Prostate gland (tissue), 2 donors: ENCODE results near the gene STKLD1. TPM values are rescaled to one million over a fixed set of nuclear protein-coding genes. Genes with fewer than 3 reads are reported as not detected.

Source experiments
- DNase-seq: peaks from one replicate; pipeline ENCODE4 v3.0.0-alpha.2; 2019; ENCODE audit warnings: low spot score
- H3K27ac ChIP-seq, 2 donors: fragments of 200-600 bp; sonication (generic); 2 replicates each; pipeline ENCODE4 v1.5.1; 2017 to 2019
- H3K27me3 ChIP-seq: fragments of 200-600 bp; sonication (generic); replicated peaks from 2 replicates; pipeline ENCODE4 v1.5.1; 2019; ENCODE audit not compliant: insufficient read depth
- H3K36me3 ChIP-seq, 2 donors: fragments of 200-600 bp; sonication (generic); 1 replicate in 1 of 2; 2 replicates in 1 of 2; pipeline versions ENCODE4 v1.5.1 to v1.8.1; 2017 to 2019
- H3K4me1 ChIP-seq: fragments of 200-600 bp; sonication (generic); replicated peaks from 2 replicates; pipeline ENCODE4 v1.5.1; 2019
- H3K4me3 ChIP-seq, 2 donors: fragments of 200-600 bp; sonication (generic); 2 replicates each; pipeline ENCODE4 v1.5.1; 2017 to 2019
- H3K9me3 ChIP-seq: fragments of 200-600 bp; sonication (generic); 2 replicates; pipeline ENCODE4 v1.5.1; 2017
- POLR2A ChIP-seq: fragments of 450-650 bp; IDR thresholded peaks from one replicate; pipeline ENCODE4 v1.6.1; 2016; ENCODE audit warnings: antibody characterized with exemption, mild to moderate bottlenecking
- POLR2AphosphoS5 ChIP-seq: sonication (generic); formaldehyde crosslinking; IDR thresholded peaks from one replicate; pipeline ENCODE4 v1.6.1; 2017; ENCODE audit warnings: antibody characterized with exemption
- WGBS: methylation state at CpG from one replicate; pipeline ENCODE4 v1.1.5; 2018; 5-methylcytosine and 5-hydroxymethylcytosine counted together
- intact Hi-C: fragments of 100-400 bp; cut with DNase I; formaldehyde crosslinking; loops from one replicate; pipeline ENCODE4 v1.14.2; 2022
- total RNA-seq, 2 donors: library from RNA; depleted of rRNA; stranded (reverse); fragments of >200 nt; gene quantifications; one replicate each; pipeline ENCODE4 v1.1.0, GENCODE V29; 2016
- TF ChIP-seq, protein P1 (sequence below), 4 experiments: fragments of 200-600 bp in 2 of 4; fragments of 450-650 bp in 2 of 4; sonication (generic) in 2 of 4; IDR thresholded peaks; 1 replicate in 3 of 4; 2 replicates in 1 of 4; pipeline ENCODE4 v1.5.1; 2016 to 2019; ENCODE audit warnings: antibody characterized with exemption in 4 of 4, mild to moderate bottlenecking in 2 of 4, moderate library complexity in 2 of 4

STKLD1 gene
- total RNA-seq, 2 donors from 2014 or later = 0.87 to 1.0 TPM

DNA sequence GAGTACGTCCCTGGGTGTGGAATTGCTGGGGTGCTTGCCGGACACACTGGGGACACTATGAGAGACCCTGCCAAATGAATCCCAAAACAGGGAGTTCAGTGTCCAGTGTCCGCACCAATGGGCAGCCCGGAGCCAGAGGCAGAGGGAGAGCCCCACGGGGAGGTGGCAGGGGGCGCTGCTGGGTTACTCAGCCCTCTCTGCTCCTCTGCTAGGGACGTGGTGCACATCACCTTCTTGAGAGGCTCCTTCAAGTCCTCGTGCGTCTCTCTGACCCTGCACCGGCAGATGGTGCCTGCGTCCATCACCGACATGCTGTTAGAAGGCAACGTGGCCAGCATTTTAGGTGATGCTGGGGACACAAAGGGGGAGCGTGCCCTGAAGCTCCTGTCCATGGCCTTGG is 20.8 kb downstream of the STKLD1 start:
- TF ChIP-seq POLR2A = no peak
- TF ChIP-seq, protein P1, sequence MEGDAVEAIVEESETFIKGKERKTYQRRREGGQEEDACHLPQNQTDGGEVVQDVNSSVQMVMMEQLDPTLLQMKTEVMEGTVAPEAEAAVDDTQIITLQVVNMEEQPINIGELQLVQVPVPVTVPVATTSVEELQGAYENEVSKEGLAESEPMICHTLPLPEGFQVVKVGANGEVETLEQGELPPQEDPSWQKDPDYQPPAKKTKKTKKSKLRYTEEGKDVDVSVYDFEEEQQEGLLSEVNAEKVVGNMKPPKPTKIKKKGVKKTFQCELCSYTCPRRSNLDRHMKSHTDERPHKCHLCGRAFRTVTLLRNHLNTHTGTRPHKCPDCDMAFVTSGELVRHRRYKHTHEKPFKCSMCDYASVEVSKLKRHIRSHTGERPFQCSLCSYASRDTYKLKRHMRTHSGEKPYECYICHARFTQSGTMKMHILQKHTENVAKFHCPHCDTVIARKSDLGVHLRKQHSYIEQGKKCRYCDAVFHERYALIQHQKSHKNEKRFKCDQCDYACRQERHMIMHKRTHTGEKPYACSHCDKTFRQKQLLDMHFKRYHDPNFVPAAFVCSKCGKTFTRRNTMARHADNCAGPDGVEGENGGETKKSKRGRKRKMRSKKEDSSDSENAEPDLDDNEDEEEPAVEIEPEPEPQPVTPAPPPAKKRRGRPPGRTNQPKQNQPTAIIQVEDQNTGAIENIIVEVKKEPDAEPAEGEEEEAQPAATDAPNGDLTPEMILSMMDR (IDR thresholded peaks at IDR 0.05) = no peak
- TF ChIP-seq POLR2AphosphoS5 = no peak

DNA sequence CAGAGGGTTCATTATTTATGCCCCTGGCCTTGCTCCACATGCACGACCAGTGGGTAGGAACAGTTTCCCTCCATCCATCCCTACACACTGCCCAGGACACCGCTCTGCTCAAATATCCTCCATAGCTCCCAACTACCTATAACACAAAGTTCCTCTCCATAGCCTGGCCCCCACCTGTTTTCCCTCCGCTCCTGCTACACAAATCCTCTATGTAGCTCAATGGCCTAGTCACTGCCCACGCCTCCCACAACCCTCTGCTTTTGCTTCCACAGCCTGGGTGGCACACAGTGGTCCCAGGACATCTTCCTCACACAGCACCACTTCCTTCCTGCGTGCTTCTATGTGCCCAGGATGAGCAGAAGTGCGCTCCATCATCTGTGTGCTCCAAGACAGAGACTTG is 21.2 kb downstream of the STKLD1 start:
- Histone ChIP-seq H3K4me1 (no peaks in the 10 kb centered on the region), H3K36me3 (no peaks in the 10 kb centered on the region), H3K27ac (no peak overlapping the region), H3K27me3 (peaks cover 4% of the 10 kb centered on the region), H3K9me3 (no peaks in the 10 kb centered on the region), H3K4me3 (no peak overlapping the region)
- no peak for DNase-seq
- intact Hi-C loops = no loop called here
- 80% methylated on average over 6 of the region's 6 CpGs for WGBS
- TF ChIP-seq, protein P1 (IDR thresholded peaks at IDR 0.05) = no peak
- no peak for TF ChIP-seq POLR2AphosphoS5
- TF ChIP-seq POLR2A = no peak

More for the DNA sequence above, 20.8 kb downstream of the STKLD1 start:
- no peaks in the 10 kb centered on the region for H3K36me3 ChIP-seq
- no peak for DNase-seq
- WGBS = 36% methylated on average over 14 of the region's 14 CpGs
- H3K4me3 ChIP-seq = no peak overlapping the region
- H3K4me1 ChIP-seq = no peaks in the 10 kb centered on the region
- H3K27me3 ChIP-seq = peaks cover 4% of the 10 kb centered on the region
- H3K9me3 ChIP-seq = no peaks in the 10 kb centered on the region
- H3K27ac ChIP-seq = no peak overlapping the region
- intact Hi-C loops = no loop called here

DNA sequence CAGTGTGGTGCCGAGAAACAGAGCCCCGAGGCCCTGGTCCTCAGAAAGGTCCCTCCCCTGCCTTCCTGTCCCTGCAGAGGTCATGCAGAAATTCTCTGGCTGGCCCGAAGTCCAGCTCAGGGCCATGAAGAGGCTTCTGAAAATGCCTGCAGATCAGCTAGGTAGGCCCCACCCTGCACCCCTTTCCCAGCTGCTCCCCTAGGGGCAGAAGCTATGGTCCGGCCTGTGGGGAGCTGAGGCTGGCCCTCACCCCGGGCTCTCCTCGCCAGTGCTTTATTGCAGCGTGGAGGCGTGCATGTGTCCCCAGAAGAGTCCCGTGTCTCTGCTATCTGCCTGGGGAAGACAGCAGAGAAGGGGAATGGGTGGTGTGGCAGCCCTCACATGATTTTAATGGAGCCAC is 21.7 kb downstream of the STKLD1 start:
- Histone ChIP-seq H3K36me3 (no peaks in the 10 kb centered on the region), H3K27me3 (peaks cover 4% of the 10 kb centered on the region), H3K4me1 (no peaks in the 10 kb centered on the region), H3K9me3 (no peaks in the 10 kb centered on the region), H3K4me3 (no peak overlapping the region), H3K27ac (no peak overlapping the region)
- no peak for DNase-seq
- TF ChIP-seq POLR2A = no peak
- TF ChIP-seq, protein P1 (IDR thresholded peaks at IDR 0.05) = no peak
- TF ChIP-seq POLR2AphosphoS5 = no peak
- 58% methylated on average over 7 of the region's 9 CpGs for WGBS
- intact Hi-C loops = no loop called here

DNA sequence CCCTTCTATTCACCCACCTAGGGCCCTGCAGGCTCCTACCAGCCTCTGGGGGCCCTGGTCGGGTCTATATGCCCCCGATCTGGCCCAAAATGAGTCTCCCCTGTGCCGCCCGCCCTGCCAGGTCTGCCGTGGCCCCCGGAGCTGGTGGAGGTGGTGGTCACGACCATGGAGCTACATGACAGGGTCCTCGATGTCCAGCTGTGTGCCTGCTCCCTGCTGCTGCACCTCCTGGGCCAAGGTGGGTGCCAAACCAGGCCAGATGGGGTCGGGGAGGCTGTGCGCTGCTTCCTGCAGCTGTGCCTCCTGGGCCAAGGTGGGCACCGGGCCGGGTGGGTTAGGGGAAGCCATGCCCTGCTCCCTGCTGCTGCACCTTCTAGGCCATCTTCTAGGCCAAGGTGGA is 24.1 kb downstream of the STKLD1 start:
- DNase-seq = no peak
- H3K27ac ChIP-seq = no peak overlapping the region
- H3K9me3 ChIP-seq = no peaks in the 10 kb centered on the region
- no peaks in the 10 kb centered on the region for H3K36me3 ChIP-seq
- H3K27me3 ChIP-seq = no peaks in the 10 kb centered on the region
- no peak overlapping the region for H3K4me3 ChIP-seq
- intact Hi-C loops = no loop called here
- 88% methylated on average over 11 of the region's 12 CpGs for WGBS
- no peaks in the 10 kb centered on the region for H3K4me1 ChIP-seq
- TF ChIP-seq, protein P1 (IDR thresholded peaks at IDR 0.05) = no peak
- TF ChIP-seq POLR2AphosphoS5 = no peak
- TF ChIP-seq POLR2A = no peak

DNA sequence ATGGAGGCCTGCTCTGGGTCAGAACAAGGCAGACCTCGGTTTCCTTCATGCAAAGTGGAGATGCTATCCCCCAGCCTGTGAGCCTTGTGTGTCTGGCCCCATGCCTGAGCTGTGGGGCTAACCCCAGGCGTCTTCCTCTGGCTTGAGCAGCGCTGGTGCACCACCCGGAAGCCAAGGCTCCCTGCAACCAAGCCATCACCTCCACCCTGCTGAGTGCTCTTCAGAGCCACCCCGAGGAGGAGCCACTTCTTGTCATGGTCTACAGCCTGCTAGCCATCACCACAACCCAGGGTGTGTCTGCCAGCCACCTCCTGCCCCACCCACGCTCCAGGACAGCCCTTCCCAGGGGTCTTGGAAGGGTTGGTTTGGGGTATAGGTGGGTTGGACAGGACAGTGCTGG is 25.4 kb downstream of the STKLD1 start:
- DNase-seq = no peak
- no peak overlapping the region for H3K27ac ChIP-seq
- H3K9me3 ChIP-seq = no peaks in the 10 kb centered on the region
- no peaks in the 10 kb centered on the region for H3K4me1 ChIP-seq
- no peaks in the 10 kb centered on the region for H3K27me3 ChIP-seq
- H3K36me3 ChIP-seq = peaks cover 0 to 3% of the 10 kb centered on the region in 2 donors
- WGBS = 80% methylated on average over 6 of the region's 6 CpGs
- intact Hi-C loops = no loop called here
- TF ChIP-seq POLR2A (no peak), POLR2AphosphoS5 (no peak)
- TF ChIP-seq, protein P1 (IDR thresholded peaks at IDR 0.05) = no peak
- no peak overlapping the region for H3K4me3 ChIP-seq
